Measurements from ENCODE around the gene PTPRO. TPM values are rescaled to one million over a fixed set of nuclear protein-coding genes. Genes with fewer than 3 reads are reported as not detected.

Gene PTPRO
- total RNA-seq, 1 donor from 2014 or later, result 5.8 TPM

GRCh38 chr12:15496738-15497137, 174.4 kb downstream of the PTPRO start:
- H3K4me3 Mint-ChIP-seq, result no peak overlapping the region
- H3K36me3 Mint-ChIP-seq, result no peaks in the 10 kb centered on the region
- H3K36me3 ChIP-seq, result no peaks in the 10 kb centered on the region
- DNase-seq (ENCODE audit: low spot score), result no peak
- peaks cover 7% of the 10 kb centered on the region for H3K4me1 Mint-ChIP-seq
- no peak overlapping the region for H3K4me3 ChIP-seq
- H3K27me3 Mint-ChIP-seq (ENCODE audit: insufficient read depth, low read depth), result no peaks in the 10 kb centered on the region
- H3K9me3 Mint-ChIP-seq, result no peaks in the 10 kb centered on the region
- H3K4me2 ChIP-seq, result no peak overlapping the region
- H3K9ac ChIP-seq, result no peak overlapping the region
- no peak overlapping the region for H3K27ac Mint-ChIP-seq
- no peaks in the 10 kb centered on the region for H3K79me2 ChIP-seq (ENCODE audit: low read depth)
- H3K27ac ChIP-seq, result no peak overlapping the region
- TF ChIP-seq EZH2phosphoT487 (IDR thresholded peaks at IDR 0.05) (no peak), CTCF (IDR thresholded peaks at IDR 0.05) (no peak), EZH2 (IDR thresholded peaks at IDR 0.05) (no peak)
- no peaks in the 10 kb centered on the region for H3K4me1 ChIP-seq
- no peaks in the 10 kb centered on the region for H3K9me3 ChIP-seq (ENCODE audit: low read depth)
- no peak overlapping the region for H2AFZ ChIP-seq (replicated peaks)
- no peaks in the 10 kb centered on the region for H4K20me1 ChIP-seq (ENCODE audit: low read depth)
- no peaks in the 10 kb centered on the region for H3F3A ChIP-seq (ENCODE audit: low read depth)
- H3K27me3 ChIP-seq, result no peaks in the 10 kb centered on the region

GRCh38 chr12:15497671-15498292, 175.5 kb downstream of the PTPRO start:
- H3K27me3 Mint-ChIP-seq (ENCODE audit: insufficient read depth, low read depth), result no peaks in the 10 kb centered on the region
- H3K4me2 ChIP-seq, result no peak overlapping the region
- H3K4me3 ChIP-seq, result no peak overlapping the region
- H2AFZ ChIP-seq (replicated peaks), result no peak overlapping the region
- no peak overlapping the region for H3K9ac ChIP-seq
- no peak overlapping the region for H3K4me3 Mint-ChIP-seq
- TF ChIP-seq CTCF (IDR thresholded peaks at IDR 0.05) (no peak), EZH2 (IDR thresholded peaks at IDR 0.05) (no peak), EZH2phosphoT487 (IDR thresholded peaks at IDR 0.05) (no peak)
- no peak for DNase-seq (ENCODE audit: low spot score)
- H3F3A ChIP-seq (ENCODE audit: low read depth), result no peaks in the 10 kb centered on the region
- no peaks in the 10 kb centered on the region for H3K36me3 Mint-ChIP-seq
- H3K36me3 ChIP-seq, result no peaks in the 10 kb centered on the region
- H3K9me3 Mint-ChIP-seq, result no peaks in the 10 kb centered on the region
- no peaks in the 10 kb centered on the region for H3K4me1 ChIP-seq
- no peak overlapping the region for H3K27ac Mint-ChIP-seq
- H3K27ac ChIP-seq, result no peak overlapping the region
- H3K27me3 ChIP-seq, result no peaks in the 10 kb centered on the region
- no peaks in the 10 kb centered on the region for H3K79me2 ChIP-seq (ENCODE audit: low read depth)
- no peaks in the 10 kb centered on the region for H4K20me1 ChIP-seq (ENCODE audit: low read depth)
- H3K9me3 ChIP-seq (ENCODE audit: low read depth), result no peaks in the 10 kb centered on the region
- H3K4me1 Mint-ChIP-seq, result peaks cover 7% of the 10 kb centered on the region

GRCh38 chr12:15502211-15502610, 179.9 kb downstream of the PTPRO start:
- no peak for DNase-seq (ENCODE audit: low spot score)
- Mint-ChIP-seq H3K36me3 (no peaks in the 10 kb centered on the region), H3K9me3 (no peaks in the 10 kb centered on the region), H3K4me1 (peaks cover 2% of the 10 kb centered on the region), H3K27ac (no peak overlapping the region), H3K27me3 (ENCODE audit: insufficient read depth, low read depth) (no peaks in the 10 kb centered on the region), H3K4me3 (no peak overlapping the region)
- no peak overlapping the region for H3K4me3 ChIP-seq
- no peaks in the 10 kb centered on the region for H3K27me3 ChIP-seq
- H3K79me2 ChIP-seq (ENCODE audit: low read depth), result no peaks in the 10 kb centered on the region
- H2AFZ ChIP-seq (replicated peaks), result no peak overlapping the region
- H3K4me1 ChIP-seq, result no peaks in the 10 kb centered on the region
- H3K27ac ChIP-seq, result no peak overlapping the region
- no peak for TF ChIP-seq EZH2phosphoT487 (IDR thresholded peaks at IDR 0.05)
- TF ChIP-seq EZH2 (IDR thresholded peaks at IDR 0.05), result no peak
- H3K9me3 ChIP-seq (ENCODE audit: low read depth), result no peaks in the 10 kb centered on the region
- H3F3A ChIP-seq (ENCODE audit: low read depth), result no peaks in the 10 kb centered on the region
- no peaks in the 10 kb centered on the region for H3K36me3 ChIP-seq
- no peaks in the 10 kb centered on the region for H4K20me1 ChIP-seq (ENCODE audit: low read depth)
- no peak overlapping the region for H3K4me2 ChIP-seq
- H3K9ac ChIP-seq, result no peak overlapping the region

GRCh38 chr12:15505616-15506015, 183.3 kb downstream of the PTPRO start:
- no peaks in the 10 kb centered on the region for H3K27me3 ChIP-seq
- no peak overlapping the region for H2AFZ ChIP-seq (replicated peaks)
- Mint-ChIP-seq H3K4me1 (no peaks in the 10 kb centered on the region), H3K27me3 (ENCODE audit: insufficient read depth, low read depth) (peaks cover 5% of the 10 kb centered on the region), H3K36me3 (no peaks in the 10 kb centered on the region), H3K27ac (no peak overlapping the region), H3K9me3 (no peaks in the 10 kb centered on the region), H3K4me3 (no peak overlapping the region)
- H4K20me1 ChIP-seq (ENCODE audit: low read depth), result no peaks in the 10 kb centered on the region
- no peak overlapping the region for H3K27ac ChIP-seq
- H3K9ac ChIP-seq, result no peak overlapping the region
- no peaks in the 10 kb centered on the region for H3K79me2 ChIP-seq (ENCODE audit: low read depth)
- H3K4me3 ChIP-seq, result no peak overlapping the region
- no peak overlapping the region for H3K4me2 ChIP-seq
- no peaks in the 10 kb centered on the region for H3K36me3 ChIP-seq
- H3F3A ChIP-seq (ENCODE audit: low read depth), result no peaks in the 10 kb centered on the region
- TF ChIP-seq CTCF (IDR thresholded peaks at IDR 0.05) (no peak), EZH2 (IDR thresholded peaks at IDR 0.05) (no peak)
- no peaks in the 10 kb centered on the region for H3K9me3 ChIP-seq (ENCODE audit: low read depth)
- no peaks in the 10 kb centered on the region for H3K4me1 ChIP-seq
- no peak for DNase-seq (ENCODE audit: low spot score)
